B cell (primary cell): ENCODE measurements around the gene PHTF2.

Source experiments
- EZH2 ChIP-seq: IDR thresholded peaks from 2 replicates; pipeline ENCODE4 v1.6.1; 2012; ENCODE audit warnings: borderline replicate concordance, low read depth, mild to moderate bottlenecking, moderate library complexity, low read length; ENCODE audit not compliant: insufficient read depth, poor library complexity, severe bottlenecking
- TF ChIP-seq, protein P1 (sequence below): fragments of 200-600 bp; IDR thresholded peaks from one replicate; pipeline ENCODE4 v1.8.0; 2022; ENCODE audit warnings: antibody characterized with exemption, mild to moderate bottlenecking

DNA sequence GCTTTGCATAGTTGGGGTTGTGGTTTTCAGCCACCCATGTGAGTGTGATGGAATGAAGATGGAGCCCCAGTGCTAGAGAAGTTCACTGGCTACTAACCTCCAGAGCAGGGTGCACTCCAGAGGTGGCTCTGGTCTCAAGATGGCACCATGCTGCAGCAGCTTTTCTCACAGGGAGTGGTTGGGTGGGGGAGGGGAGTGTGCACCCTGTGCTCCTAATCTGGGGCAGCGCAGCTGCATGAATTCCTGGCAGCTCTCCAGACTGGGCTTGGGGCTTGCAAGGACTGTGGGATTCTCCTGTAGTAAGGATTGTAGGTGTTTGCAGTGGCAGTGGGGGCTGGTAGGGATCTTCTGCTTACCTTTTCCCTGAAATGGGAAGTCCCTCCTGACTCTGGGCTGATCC is 23.7 kb downstream of the PHTF2 start:
- no peak for TF ChIP-seq EZH2
- TF ChIP-seq, protein P1, sequence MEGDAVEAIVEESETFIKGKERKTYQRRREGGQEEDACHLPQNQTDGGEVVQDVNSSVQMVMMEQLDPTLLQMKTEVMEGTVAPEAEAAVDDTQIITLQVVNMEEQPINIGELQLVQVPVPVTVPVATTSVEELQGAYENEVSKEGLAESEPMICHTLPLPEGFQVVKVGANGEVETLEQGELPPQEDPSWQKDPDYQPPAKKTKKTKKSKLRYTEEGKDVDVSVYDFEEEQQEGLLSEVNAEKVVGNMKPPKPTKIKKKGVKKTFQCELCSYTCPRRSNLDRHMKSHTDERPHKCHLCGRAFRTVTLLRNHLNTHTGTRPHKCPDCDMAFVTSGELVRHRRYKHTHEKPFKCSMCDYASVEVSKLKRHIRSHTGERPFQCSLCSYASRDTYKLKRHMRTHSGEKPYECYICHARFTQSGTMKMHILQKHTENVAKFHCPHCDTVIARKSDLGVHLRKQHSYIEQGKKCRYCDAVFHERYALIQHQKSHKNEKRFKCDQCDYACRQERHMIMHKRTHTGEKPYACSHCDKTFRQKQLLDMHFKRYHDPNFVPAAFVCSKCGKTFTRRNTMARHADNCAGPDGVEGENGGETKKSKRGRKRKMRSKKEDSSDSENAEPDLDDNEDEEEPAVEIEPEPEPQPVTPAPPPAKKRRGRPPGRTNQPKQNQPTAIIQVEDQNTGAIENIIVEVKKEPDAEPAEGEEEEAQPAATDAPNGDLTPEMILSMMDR, result no peak
